Measurements from ENCODE around the gene RGL4. TPM values are rescaled to one million over a fixed set of nuclear protein-coding genes. Genes with fewer than 3 reads are reported as not detected.

Gene RGL4
- total RNA-seq, 4 donors from 2014 or later = 0.09 to 1.9 TPM; not detected in 2

DNA sequence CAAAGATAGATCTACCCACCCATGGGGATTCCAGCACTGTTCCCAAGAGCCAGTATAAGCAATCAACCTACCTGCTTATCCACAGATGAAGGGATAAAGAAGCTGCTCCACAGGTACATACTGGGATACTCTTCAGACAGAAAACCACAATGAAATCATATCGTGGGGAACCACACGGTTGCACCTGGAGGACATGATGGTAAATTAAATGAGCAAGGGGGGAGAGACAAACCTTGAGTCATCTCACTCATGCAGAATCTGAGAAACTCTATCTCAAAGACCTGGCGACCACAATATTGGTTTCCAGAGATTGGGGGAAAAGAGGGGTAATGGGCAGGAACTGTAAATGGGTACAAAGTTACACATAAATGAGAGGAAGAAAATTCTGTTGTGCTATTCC lies 14.5 kb downstream of the RGL4 start:
- Histone ChIP-seq H3K27ac (no peak overlapping the region), H3K36me3 (peaks cover 3 to 72% of the 10 kb centered on the region in 2 donors), H3K4me3 (no peak overlapping the region), H3K27me3 (no peaks in the 10 kb centered on the region), H3K9me3 (no peaks in the 10 kb centered on the region), H3K4me1 (peaks cover 0 to 9% of the 10 kb centered on the region in 2 donors)
- DNase-seq = no peak
- in situ Hi-C loops (cut with MboI; ENCODE audit: low sequenced_read_pairs in 4 of 4) = no loop called here
- intact Hi-C loops (cut with DNase I; ENCODE audit: low total_unique reads) = no loop called here
- ATAC-seq = no peak
- no peak for TF ChIP-seq POLR2A (IDR thresholded peaks at IDR 0.05)
- TF ChIP-seq, protein P1, sequence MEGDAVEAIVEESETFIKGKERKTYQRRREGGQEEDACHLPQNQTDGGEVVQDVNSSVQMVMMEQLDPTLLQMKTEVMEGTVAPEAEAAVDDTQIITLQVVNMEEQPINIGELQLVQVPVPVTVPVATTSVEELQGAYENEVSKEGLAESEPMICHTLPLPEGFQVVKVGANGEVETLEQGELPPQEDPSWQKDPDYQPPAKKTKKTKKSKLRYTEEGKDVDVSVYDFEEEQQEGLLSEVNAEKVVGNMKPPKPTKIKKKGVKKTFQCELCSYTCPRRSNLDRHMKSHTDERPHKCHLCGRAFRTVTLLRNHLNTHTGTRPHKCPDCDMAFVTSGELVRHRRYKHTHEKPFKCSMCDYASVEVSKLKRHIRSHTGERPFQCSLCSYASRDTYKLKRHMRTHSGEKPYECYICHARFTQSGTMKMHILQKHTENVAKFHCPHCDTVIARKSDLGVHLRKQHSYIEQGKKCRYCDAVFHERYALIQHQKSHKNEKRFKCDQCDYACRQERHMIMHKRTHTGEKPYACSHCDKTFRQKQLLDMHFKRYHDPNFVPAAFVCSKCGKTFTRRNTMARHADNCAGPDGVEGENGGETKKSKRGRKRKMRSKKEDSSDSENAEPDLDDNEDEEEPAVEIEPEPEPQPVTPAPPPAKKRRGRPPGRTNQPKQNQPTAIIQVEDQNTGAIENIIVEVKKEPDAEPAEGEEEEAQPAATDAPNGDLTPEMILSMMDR (IDR thresholded peaks at IDR 0.05 in 4 of 5, conservative IDR thresholded peaks at IDR 0.05 in 1 of 5) = no peak

GRCh38 chr22:23708270-23708669 lies 17.5 kb downstream of the RGL4 start:
- intact Hi-C loops (cut with DNase I; ENCODE audit: low total_unique reads) (no loop called here), in situ Hi-C loops (cut with MboI; ENCODE audit: low sequenced_read_pairs in 4 of 4) (no loop called here)
- Histone ChIP-seq H3K9me3 (no peaks in the 10 kb centered on the region), H3K4me1 (no peaks in the 10 kb centered on the region), H3K36me3 (peaks cover 3 to 79% of the 10 kb centered on the region in 2 donors), H3K27me3 (no peaks in the 10 kb centered on the region), H3K27ac (no peak overlapping the region), H3K4me3 (no peak overlapping the region)
- no peak for TF ChIP-seq POLR2A (IDR thresholded peaks at IDR 0.05)
- TF ChIP-seq, protein P1 (IDR thresholded peaks at IDR 0.05 in 4 of 5, conservative IDR thresholded peaks at IDR 0.05 in 1 of 5) = no peak
- DNase-seq (no peak), ATAC-seq (no peak)

DNA sequence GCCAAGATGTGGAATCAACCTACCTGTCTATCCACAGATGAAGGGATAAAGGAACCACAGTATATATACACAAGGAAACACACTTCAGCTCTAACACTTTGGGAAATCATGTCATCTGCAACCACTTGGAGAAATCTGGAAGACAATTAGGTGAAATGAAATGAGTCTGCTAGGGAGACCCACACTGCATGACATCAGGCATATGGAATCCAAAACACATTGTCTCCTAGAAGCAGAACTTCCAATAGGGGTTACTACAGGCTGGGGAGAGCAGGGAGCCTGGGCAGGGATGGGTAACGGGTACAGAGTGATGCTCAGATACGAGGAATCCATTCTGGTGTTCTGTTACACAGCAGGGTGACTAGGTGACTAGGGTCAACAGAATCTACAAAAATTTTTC lies 18.3 kb downstream of the RGL4 start:
- ATAC-seq (no peak), DNase-seq (no peak)
- no peak for TF ChIP-seq POLR2A (IDR thresholded peaks at IDR 0.05)
- TF ChIP-seq, protein P1 (IDR thresholded peaks at IDR 0.05 in 4 of 5, conservative IDR thresholded peaks at IDR 0.05 in 1 of 5) = no peak
- Histone ChIP-seq H3K9me3 (no peaks in the 10 kb centered on the region), H3K4me3 (no peak overlapping the region), H3K27me3 (no peaks in the 10 kb centered on the region), H3K27ac (no peak overlapping the region), H3K36me3 (peaks cover 3 to 82% of the 10 kb centered on the region in 2 donors), H3K4me1 (no peaks in the 10 kb centered on the region)
- intact Hi-C loops (cut with DNase I; ENCODE audit: low total_unique reads) = no loop called here
- in situ Hi-C loops (cut with MboI; ENCODE audit: low sequenced_read_pairs in 4 of 4) = no loop called here

- intact Hi-C loops (cut with DNase I; ENCODE audit: low total_unique reads) = no loop called here
- TF ChIP-seq, protein P1 (IDR thresholded peaks at IDR 0.05 in 4 of 5, conservative IDR thresholded peaks at IDR 0.05 in 1 of 5) = no peak
- no peak for TF ChIP-seq POLR2A (IDR thresholded peaks at IDR 0.05)
- no peak for DNase-seq
- Histone ChIP-seq H3K27me3 (no peaks in the 10 kb centered on the region), H3K4me1 (peaks cover 8 to 12% of the 10 kb centered on the region in 2 donors), H3K36me3 (peaks cover 0 to 59% of the 10 kb centered on the region in 2 donors), H3K9me3 (no peaks in the 10 kb centered on the region), H3K4me3 (no peak overlapping the region), H3K27ac (no peak overlapping the region)
- in situ Hi-C loops (cut with MboI; ENCODE audit: low sequenced_read_pairs in 4 of 4) = no loop called here
- no peak for ATAC-seq
Observed at GRCh38 chr22:23712256-23712655, 21.4 kb downstream of the RGL4 start.
